Hematopoietic multipotent progenitor cell treated with erythropoietin and hydrocortisone succinate and interleukin-3 and kit ligand, for 6 days (in vitro differentiated cells): Measurements from ENCODE around the gene LAPTM5.

Experiments used
- DNase-seq: peaks from one replicate; pipeline ENCODE4 v3.0.0-alpha.2; 2015

The LAPTM5 gene

DNA sequence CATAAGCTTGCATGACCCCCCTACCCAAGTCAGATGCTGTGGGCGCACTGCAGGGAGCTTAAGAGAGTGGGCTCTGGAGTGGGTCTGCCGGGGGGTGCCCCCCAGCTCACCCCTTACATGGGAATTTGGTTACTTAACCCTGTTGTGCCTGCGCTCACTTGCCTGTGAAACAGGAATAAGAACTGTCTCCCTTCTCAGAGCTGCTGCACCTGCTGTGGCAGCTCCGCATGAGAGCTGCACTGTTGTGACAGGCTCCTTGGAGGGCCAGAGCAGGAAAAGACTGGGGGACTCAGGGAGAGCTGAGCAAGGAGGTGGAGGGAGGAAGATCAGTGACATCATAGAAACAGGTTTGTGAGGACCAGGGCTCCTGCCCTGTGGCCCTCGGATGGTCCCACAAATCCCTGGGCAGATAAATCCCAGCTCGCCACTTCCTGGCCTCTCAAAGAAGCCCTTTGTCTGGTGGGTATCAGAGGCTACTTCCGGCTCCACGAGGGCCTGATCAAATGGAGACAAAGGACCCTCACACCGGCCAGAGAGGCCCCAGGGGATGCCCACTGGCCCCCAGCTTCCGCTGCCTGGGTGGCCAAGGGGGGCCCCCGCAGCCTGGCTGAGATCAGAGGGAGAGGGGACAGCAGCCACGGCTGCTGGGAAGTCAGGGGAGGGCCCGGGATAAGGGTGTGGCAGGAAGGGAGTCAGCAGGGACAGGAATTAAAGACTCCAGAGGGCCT, 28.9 kb upstream of the LAPTM5 start:
- DNase-seq = no peak

GRCh38 chr1:30785714-30786113, 28.1 kb upstream of the LAPTM5 start:
- DNase-seq = no peak

DNA sequence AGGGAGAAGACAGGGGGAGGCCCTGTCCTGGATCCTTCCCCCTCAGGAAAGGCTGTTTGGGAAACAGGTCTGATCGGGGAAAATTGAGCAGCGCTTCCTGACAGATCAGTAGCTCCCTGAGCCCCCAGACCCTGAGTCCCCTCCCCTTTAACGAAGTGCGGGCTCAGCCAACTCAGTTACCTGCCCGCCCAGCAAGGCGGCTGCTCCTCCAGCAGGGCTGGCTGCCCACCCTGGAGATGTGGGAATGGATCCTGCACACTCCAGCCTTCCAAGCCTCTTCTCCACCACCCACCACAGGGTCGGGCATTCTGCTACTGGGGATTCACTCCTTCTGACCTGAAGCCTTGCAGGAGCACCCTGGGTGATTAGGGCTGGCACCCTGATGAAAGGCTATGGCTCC, 27.6 kb upstream of the LAPTM5 start:
- DNase-seq = no peak

GRCh38 chr1:30783256-30783915, 25.8 kb upstream of the LAPTM5 start:
- peak; percentile 70 for DNase-seq

DNA sequence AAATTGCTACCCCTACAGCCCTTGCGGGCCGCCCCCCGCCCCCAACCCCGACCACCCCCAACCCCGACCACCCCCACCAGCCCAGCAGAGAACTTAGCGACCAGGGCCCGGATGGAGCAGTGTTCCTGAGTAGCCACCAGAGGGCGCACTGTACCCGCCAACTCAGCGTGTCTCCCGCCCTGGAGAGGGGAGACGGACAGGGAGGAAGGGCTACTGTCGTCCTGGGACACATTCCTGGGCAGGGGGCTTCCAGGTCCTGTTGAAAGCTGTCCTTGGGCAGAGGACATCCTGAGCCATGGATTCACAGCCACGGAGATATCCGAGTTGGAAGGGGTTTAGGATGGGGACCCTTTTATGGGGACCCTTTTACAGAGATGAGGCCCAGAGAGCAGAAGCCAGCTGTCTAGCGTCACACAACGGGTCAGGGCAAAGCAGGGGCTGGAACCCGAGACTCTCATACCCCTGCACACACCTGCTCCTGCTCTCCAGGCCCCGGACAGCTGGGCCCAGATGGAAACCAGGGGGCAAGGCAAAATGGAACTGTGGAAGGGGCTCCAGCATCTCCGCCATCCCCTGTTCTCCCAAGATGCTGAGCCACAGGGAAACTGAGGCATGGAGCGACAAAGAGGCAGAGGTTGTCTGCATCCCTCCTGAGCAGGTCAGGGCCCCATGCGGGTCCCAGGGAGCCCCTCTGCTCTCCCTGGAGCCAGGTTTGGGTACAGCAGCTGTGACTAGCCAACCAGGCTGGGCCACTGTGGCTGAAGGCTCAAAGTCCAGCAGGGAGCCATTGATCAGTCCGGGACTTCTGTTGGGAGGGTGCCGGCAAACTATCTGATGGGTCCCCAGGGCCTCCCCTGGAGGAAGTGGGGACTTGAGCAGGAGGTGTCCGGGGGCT, 25.0 kb upstream of the LAPTM5 start:
- peak; percentile 85 for DNase-seq

DNA sequence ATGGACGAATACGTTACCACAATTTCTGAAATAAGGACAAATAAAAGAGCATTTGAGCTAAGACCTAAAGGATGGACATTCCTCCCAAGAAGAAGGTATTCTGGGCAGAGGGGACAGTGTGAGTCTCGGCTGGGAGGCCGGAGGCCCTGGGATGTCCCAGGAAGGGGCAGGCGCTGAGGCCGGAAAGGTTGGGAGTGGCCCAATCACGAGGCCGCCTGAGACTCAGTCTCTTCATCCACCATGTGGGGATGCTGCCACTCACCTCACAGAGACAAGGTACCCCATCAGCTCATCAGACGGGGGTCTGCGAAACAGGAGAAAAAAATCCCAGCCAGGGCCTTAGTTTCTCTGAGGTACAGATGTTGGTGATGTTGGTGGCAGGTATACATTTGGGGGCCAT, 24.3 kb upstream of the LAPTM5 start:
- no peak for DNase-seq

GRCh38 chr1:30780409-30780808, 22.8 kb upstream of the LAPTM5 start:
- no peak for DNase-seq

DNA sequence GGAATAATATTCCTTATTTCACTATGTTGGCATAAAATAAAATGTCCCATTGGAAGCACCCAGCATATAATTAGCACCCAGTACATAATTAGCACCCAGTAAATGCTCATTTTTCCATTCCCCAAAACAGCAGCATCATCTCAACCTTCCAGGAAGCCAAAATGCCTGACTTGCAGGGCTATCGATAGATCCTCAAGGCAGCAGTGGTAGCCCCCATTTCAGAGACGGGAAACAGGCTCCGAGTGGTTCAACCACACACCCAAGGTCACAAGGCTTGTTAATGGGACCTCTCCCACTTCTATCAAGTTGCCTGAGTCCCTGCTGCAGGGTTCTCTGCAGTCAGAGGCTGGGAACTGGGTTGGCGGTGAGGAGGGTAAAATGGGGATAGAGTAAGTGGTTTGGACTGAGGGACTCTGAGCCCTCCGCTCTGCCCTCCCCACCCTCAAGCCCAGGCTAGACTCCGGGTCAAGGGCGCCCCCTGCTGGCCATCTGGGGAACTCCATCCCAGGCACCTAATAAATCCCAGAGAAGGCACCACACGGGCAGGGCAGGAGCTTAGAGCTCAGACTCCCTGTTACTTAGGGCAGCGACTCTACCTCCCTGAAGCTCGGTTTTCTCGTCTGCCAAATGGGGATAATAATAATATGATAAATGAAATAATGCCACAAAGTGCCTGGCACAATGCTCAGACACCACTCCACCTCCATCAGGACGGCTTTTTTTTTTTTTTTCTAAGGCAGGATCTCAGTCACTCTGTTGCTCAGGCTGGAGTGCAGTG, 21.9 kb upstream of the LAPTM5 start:
- peak; percentile 91 for DNase-seq

- no peak for DNase-seq
Observed at GRCh38 chr1:30778979-30779293, 21.4 kb upstream of the LAPTM5 start.

GRCh38 chr1:30778154-30778978, 20.8 kb upstream of the LAPTM5 start:
- DNase-seq = peak; percentile 100

DNA sequence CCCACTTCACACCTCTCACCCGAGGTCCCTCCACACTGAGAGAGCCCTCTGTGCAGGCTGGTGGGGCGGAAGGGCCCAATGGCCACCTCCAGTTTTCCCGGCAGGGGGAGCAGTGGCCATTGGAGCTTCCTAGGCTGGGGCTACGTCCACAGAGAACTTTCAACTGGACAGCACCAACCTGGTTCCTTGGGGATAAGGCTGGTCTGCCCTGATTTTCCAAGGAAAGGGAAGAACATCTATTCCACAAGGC, 20.3 kb upstream of the LAPTM5 start:
- DNase-seq = no peak

- DNase-seq = no peak
Observed at GRCh38 chr1:30777060-30777903, 19.7 kb upstream of the LAPTM5 start.

DNA sequence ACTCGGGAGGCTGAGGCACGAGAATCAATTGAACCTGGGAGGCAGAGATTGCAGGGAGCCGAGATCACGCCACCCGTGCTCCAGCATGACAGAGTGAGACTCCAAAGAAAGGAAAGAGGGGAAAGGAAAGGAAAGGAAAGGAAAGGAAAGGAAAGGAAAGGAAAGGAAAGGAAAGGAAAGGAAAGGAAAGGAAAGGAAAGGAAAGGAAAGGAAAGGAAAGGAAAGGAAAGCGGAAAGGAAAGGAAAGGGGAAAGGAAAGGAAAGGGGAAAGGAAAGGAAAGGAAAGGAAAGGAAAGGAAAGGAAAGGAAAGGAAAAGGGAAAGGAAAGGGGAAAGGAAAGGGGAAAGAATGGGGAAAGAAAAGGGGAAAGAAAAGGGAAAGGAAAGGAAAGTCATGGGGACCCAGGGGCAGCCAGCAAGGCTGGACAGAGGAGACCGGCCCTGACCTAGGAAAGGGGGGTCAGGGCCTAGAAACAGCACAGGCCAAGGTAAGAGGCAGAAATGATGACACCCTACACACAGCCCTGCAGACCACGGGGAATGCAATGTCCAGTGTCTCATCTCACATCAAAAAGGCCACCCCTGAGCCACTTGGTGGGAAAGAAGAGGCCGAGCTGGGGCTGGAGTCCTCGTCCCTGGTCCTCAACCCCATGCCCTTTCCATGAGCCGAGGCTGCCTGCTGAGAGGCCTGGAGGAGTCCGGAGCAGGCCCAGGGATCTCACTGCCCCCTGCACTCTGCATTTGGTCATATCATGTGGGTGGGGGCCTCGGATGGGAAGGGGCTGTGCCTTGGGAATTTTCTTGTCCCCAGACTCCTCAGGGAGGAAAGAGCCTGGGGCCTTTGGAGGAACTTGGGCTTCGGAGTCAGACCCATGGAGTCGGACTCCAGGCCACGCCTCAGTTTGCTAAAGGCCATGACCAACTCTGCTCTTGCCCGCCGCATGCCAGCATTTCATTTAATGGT, 18.8 kb upstream of the LAPTM5 start:
- no peak for DNase-seq

- no peak for DNase-seq
Observed at GRCh38 chr1:30775433-30775975, 17.9 kb upstream of the LAPTM5 start.

DNA sequence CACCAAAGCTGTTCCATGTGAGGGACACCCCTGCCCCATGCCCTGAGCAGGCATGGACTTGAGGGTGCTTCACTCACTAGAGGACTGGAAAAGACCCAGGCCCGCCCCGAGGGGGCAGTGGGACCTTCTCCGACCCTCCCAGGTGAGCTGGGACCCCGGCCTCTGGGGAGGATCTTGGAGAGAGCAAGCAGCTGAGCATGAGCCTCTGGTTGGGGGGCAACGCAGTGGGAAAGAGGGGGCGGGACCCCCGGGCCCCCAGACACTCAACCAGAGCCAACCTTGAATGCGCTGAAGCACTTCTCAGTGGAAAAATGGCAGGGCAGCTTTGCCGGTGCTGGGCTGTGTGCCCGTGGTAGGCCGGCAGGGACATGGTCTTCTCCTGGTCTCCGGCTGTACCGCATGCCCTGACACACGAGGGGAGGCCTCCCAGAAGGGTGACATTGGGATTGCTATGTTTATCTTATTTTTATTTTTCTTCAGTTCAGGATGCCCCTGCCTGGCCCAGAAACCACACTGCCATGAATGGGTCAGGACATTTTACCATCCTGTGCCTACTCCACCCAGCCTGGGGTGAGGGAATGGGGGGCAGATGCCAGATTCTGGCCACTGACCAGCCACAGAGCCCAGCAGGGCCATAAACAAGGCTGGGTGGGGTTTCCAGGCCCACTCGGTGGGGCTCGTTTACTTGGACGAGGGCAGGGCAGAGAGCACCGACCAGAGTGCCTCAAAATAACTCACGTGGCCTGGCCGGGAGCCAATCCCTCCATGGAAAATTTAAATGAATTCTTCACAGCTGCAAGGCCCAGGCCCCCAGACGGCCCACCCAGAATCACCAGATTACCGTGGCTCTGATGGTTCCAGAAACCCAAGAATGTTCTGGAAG, 17.2 kb upstream of the LAPTM5 start:
- no peak for DNase-seq

- no peak for DNase-seq
Observed at GRCh38 chr1:30773722-30774358, 16.3 kb upstream of the LAPTM5 start.

DNA sequence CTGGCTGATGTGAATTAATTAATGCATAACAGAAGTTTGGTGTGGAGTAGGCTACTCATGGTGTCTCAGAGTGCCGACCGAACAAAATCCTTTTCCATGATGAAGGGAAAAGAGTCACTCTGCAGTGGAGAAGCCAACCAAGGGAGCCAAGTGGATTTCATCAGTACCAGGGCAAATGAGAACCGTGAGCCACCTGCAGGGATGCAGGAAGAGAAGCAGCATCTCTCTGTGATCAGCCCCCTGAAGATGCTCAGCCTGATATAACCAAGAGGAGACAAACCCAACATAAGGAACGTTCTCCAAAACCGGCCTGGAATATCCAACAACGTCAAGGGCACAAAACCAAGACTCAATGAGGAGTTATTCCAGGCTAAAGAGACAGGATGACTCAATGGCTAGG, 13.4 kb upstream of the LAPTM5 start:
- DNase-seq = no peak

DNA sequence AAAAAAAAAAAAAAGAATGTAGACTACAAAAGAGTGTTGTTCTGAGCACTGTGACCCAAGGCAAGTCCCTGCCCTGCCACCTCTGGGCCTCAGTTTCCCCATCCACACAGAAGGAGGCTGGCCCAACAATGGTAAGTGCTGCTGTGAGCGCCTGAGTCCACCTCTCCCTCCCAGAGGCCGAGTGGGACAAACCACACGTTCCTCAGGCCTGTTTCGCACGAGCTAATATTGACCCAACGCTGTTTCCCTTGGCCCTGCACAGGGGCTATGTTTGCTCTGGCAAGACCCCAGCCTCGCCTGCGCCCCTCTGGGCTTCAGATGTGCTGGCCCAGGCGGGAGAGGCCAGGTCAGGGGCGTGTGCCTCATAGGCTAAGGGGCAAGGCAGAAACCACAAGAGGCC, 12.6 kb upstream of the LAPTM5 start:
- DNase-seq = no peak
